Endothelial cell of umbilical vein (primary cell): ENCODE results near the gene NEK2.

Experiments used
- CTCF ChIP-seq, 2 donors: IDR thresholded peaks; 1 replicate in 1 of 2; 2 replicates in 1 of 2; pipeline ENCODE4 v1.5.1; 2011; ENCODE audit warnings: low read length in 2 of 2, mild to moderate bottlenecking in 2 of 2, moderate library complexity in 2 of 2, control low read depth in 1 of 2, inconsistent platforms in 1 of 2, low read depth in 1 of 2; ENCODE audit not compliant: insufficient read depth in 1 of 2; ENCODE audit errors: extremely low read depth in 1 of 2
- EZH2 ChIP-seq: IDR thresholded peaks from 2 replicates; pipeline ENCODE4 v1.6.1; 2012; ENCODE audit warnings: borderline replicate concordance, low read depth, mild to moderate bottlenecking, moderate library complexity, low read length, inconsistent platforms; ENCODE audit not compliant: severe bottlenecking
- MYC ChIP-seq: IDR thresholded peaks from one replicate; pipeline ENCODE4 v1.6.1; 2011; ENCODE audit warnings: mild to moderate bottlenecking, low read depth, low read length

GRCh38 chr1:211653959-211654496 lies 21.4 kb downstream of the NEK2 start:
- TF ChIP-seq EZH2 (no peak), CTCF (IDR thresholded peaks at IDR 0.05; ENCODE audit: extremely low read depth in 1 of 2, insufficient read depth in 1 of 2, low read depth in 1 of 2, low read length in 2 of 2) (no peak), MYC (no peak)
